Testis (tissue), 3 donors: Measurements from ENCODE around the gene VDAC2. TPM values are rescaled to one million over a fixed set of nuclear protein-coding genes. Genes with fewer than 3 reads are reported as not detected.
"Not testable (repeated sequence)": the region's sequence is repeated elsewhere in the genome, so short reads cannot be mapped to it uniquely, and the experiment has no call there.

ENCODE experiments used
- DNase-seq: peaks from one replicate; pipeline ENCODE4 v3.0.0-alpha.2; 2019
- H3K27ac ChIP-seq, 2 donors: fragments of 200-600 bp; sonication (generic); one replicate each; pipeline ENCODE4 v1.5.1; 2019
- H3K27me3 ChIP-seq: fragments of 200-600 bp; sonication (generic); one replicate; pipeline ENCODE4 v1.5.1; 2019
- H3K36me3 ChIP-seq: fragments of 200-600 bp; sonication (generic); one replicate; pipeline ENCODE4 v1.5.1; 2017; ENCODE audit warnings: low read depth; ENCODE audit errors: missing control alignments
- H3K4me1 ChIP-seq: fragments of 200-600 bp; sonication (generic); one replicate; pipeline ENCODE4 v1.5.1; 2019
- H3K4me3 ChIP-seq, 2 donors: fragments of 200-600 bp; sonication (generic); one replicate each; pipeline ENCODE4 v1.5.1; 2017 to 2019
- H3K9me3 ChIP-seq: fragments of 200-600 bp; sonication (generic); one replicate; pipeline ENCODE4 v1.5.1; 2017
- CTCF ChIP-seq, 3 experiments: fragments of 450-650 bp in 2 of 3; fragments of 200-600 bp in 1 of 3; sonication (generic) in 1 of 3; IDR thresholded peaks; one replicate each; pipeline ENCODE4 v1.5.1; 2016 to 2019; ENCODE audit warnings: antibody characterized with exemption in 3 of 3, mild to moderate bottlenecking in 2 of 3, moderate library complexity in 1 of 3
- POLR2A ChIP-seq: fragments of 450-650 bp; IDR thresholded peaks from one replicate; pipeline ENCODE4 v1.6.1; 2017; ENCODE audit warnings: antibody characterized with exemption, mild to moderate bottlenecking, moderate library complexity
- WGBS, 2 donors: methylation state at CpG; one replicate each; pipeline ENCODE4 v1.1.5; 2018; 5-methylcytosine and 5-hydroxymethylcytosine counted together
- intact Hi-C: fragments of 100-400 bp; cut with DNase I; formaldehyde crosslinking; loops from one replicate; pipeline ENCODE4 v1.15.1; 2023; ENCODE audit warnings: low total_unique reads
- polyA plus RNA-seq: library from polyadenylated mRNA; stranded (reverse); fragments of 350-450 nt; fragmentation: Illumina TruSeq; extraction: RNeasy Lipid Tissue Mini Kit (QIAGEN cat#74804); gene quantifications from one replicate; pipeline ENCODE4 v1.2.3, GENCODE V29; 2014; ENCODE audit warnings: low read depth, low replicate concordance; ENCODE audit not compliant: insufficient read depth
- total RNA-seq, 2 donors: library from RNA; depleted of rRNA; stranded (reverse); fragments of >200 nt; gene quantifications; one replicate each; pipeline ENCODE4 v1.2.3, GENCODE V29; 2016

VDAC2 gene
- total and polyA plus RNA-seq, 3 donors from 2014 or later, result 105 to 234 (median 111) TPM

- Histone ChIP-seq H3K4me3 (no peak overlapping the region), H3K27me3 (no peaks in the 10 kb centered on the region), H3K36me3 (no peaks in the 10 kb centered on the region), H3K27ac (no peak overlapping the region), H3K9me3 (no peaks in the 10 kb centered on the region), H3K4me1 (peaks cover 6% of the 10 kb centered on the region)
- TF ChIP-seq CTCF (IDR thresholded peaks at IDR 0.05) (no peak), POLR2A (no peak)
- DNase-seq, result no peak
- WGBS, 2 donors, result 83 to 95% methylated on average over 5 of the region's 5 CpGs
- intact Hi-C loops, result no loop called here
Measured at GRCh38 chr10:75203724-75204123, 6.9 kb upstream of the VDAC2 start.

DNA sequence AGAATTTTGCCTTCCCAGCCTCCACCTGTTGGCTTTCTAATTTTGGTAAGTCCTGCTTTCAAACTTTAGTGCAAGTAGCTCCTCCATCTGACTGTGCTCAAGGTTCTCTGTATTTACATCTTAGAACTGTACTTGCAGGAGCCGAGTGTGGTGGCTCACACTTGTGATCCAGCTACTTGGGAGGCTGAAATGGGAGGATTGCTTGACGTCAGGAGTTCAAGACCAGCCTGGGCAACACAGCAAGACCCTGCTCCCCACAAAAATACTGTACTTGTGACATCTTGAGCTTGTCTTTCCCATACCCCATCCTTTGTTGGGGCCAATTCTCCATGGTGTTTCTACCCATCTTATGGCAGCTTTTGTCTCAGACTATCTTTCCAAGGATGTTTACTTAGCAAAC lies 4.7 kb upstream of the VDAC2 start:
- no peaks in the 10 kb centered on the region for H3K36me3 ChIP-seq
- no peak for TF ChIP-seq POLR2A
- TF ChIP-seq CTCF (IDR thresholded peaks at IDR 0.05), result no peak
- WGBS, 2 donors, result 73 to 93% methylated on average over 2 of the region's 2 CpGs
- H3K9me3 ChIP-seq, result no peaks in the 10 kb centered on the region
- no peak overlapping the region for H3K4me3 ChIP-seq
- intact Hi-C loops, result no loop called here
- no peak overlapping the region for H3K27ac ChIP-seq
- peaks cover 10% of the 10 kb centered on the region for H3K4me1 ChIP-seq
- no peak for DNase-seq
- no peaks in the 10 kb centered on the region for H3K27me3 ChIP-seq

DNA sequence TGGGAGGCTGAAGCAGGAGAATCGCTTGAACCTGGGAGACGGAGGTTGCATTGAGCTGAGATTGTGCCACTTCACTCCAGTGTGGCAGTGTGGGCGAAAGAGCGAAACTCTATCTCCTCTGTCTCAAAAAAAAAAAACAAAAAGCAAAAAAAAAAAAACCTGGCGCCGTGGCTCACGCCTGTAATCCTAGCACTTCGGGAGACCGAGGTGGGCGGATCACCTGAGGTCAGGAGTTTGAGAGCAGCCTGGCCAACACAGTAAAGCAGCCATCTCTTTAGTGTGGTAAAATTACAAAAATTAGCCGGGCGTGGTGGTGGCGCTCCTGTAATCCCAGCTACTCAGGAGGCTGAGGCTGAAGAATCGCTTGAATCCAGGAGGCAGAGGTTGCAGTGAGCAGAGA lies 4.0 kb upstream of the VDAC2 start:
- H3K9me3 ChIP-seq, H3K4me3 ChIP-seq, H3K36me3 ChIP-seq, intact Hi-C loops, DNase-seq, H3K27ac ChIP-seq, H3K27me3 ChIP-seq: not testable (repeated sequence)
- 88 to 89% methylated on average over 14 of the region's 14 CpGs for WGBS, 2 donors
- H3K4me1 ChIP-seq, result peaks cover 14% of the 10 kb centered on the region

- TF ChIP-seq POLR2A (no peak), CTCF (IDR thresholded peaks at IDR 0.05) (no peak)
- H3K4me1 ChIP-seq, result peaks cover 20% of the 10 kb centered on the region
- no peak for DNase-seq
- intact Hi-C loops, result no loop called here
- H3K9me3 ChIP-seq, result no peaks in the 10 kb centered on the region
- 66 to 76% methylated on average over 13 of the region's 13 CpGs for WGBS, 2 donors
- no peaks in the 10 kb centered on the region for H3K27me3 ChIP-seq
- no peaks in the 10 kb centered on the region for H3K36me3 ChIP-seq
- no peak overlapping the region for H3K4me3 ChIP-seq
- H3K27ac ChIP-seq, result no peak overlapping the region
Measured at GRCh38 chr10:75207079-75207856, 3.3 kb upstream of the VDAC2 start.

DNA sequence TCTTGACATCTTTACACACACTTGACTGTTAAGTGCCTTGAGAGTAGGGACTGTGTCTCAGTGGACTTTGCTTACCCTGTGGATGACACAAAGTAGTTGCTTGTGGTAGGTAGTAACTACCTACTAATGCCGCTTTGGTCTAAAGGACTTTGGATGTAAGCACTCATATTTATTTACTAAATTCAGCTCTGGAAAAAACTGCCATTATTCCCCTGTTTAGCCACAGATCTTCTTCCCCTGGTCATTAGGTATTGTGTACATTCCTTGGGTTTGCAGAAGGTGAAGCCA lies 2.8 kb upstream of the VDAC2 start:
- WGBS, 2 donors, result 69 to 96% methylated on average over 1 of the region's 1 CpG
- intact Hi-C loops, result no loop called here
- DNase-seq, result no peak
- no peak for TF ChIP-seq POLR2A
- no peak for TF ChIP-seq CTCF (IDR thresholded peaks at IDR 0.05)
- no peaks in the 10 kb centered on the region for H3K27me3 ChIP-seq
- H3K36me3 ChIP-seq, result no peaks in the 10 kb centered on the region
- H3K9me3 ChIP-seq, result no peaks in the 10 kb centered on the region
- peak overlapping the region in 1 of 2 donors; percentile 11 for H3K27ac ChIP-seq
- H3K4me1 ChIP-seq, result peaks cover 21% of the 10 kb centered on the region
- H3K4me3 ChIP-seq, result no peak overlapping the region
